GM18520 (cell line): ENCODE results near the gene TMEM45A.

ENCODE experiments used
- ATAC-seq: cut with Tn5 transposase; IDR thresholded peaks from one replicate; pipeline ENCODE4 v1.9.1; 2021; ENCODE audit not compliant: unreplicated experiment

The TMEM45A gene

DNA sequence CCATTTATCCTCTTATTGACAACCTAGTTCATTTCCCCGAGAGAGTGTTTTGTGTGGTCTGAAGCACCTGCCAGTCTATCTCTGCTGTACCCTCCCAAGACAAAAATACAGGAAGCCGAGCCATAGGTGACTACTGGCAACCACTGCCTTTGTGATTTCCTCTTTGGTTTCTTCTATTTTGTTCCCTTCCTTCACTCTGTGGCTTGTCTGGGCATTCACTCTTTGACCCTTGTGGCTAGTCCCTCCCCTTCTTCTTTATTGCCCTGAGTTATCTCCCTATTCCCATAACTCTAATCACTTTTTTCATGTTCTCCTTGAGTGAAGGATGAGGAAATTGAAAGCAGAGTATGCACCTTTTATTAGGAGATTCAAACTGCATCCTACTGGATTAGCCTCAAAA lies 116.9 kb downstream of the TMEM45A start, which contains the start of gene ADGRG7:
Gene ADGRG7, plus strand, starts transcription at position 297 of the 400 bp plus-strand sequence. CDS start 256 bp downstream, outside the sequence.
- ATAC-seq, result no peak

DNA sequence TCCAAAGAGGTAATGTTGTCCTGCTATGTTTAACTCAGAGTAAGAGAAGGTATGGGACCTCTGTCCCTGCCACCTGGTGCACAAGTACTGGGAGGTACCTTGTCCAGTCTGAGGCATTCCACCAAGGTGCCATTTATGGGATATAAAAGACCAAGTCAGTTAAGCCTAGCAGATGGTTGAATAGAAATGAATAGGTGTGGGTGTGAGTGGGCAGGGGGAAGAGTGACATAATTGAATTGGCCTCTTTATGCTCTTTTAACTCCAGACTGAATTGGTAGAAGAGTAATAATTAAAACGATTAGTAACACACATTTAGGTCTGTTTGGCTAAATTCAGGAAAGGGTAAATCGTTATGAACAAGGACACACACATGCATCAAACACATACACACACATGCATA lies 117.5 kb downstream of the TMEM45A start:
- ATAC-seq, result no peak

DNA sequence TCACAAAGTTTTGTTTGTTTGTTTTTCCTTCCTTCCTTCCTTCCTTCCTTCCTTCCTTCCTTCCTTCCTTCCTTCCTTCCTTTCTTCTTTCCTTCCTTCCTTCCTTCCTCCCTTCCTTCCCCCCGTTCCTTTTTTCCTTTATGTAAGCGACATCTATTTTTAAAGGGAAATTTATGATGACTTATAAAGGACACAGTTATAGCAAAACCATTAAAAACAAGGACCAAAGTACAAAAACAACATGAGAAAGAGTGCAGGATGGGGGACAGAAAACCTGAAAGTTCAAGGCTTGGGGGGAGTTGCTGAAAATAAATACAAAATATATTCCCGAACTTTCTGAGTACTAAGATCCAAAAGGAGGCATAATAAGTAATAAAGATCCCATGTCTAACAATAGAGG lies 118.8 kb downstream of the TMEM45A start:
- ATAC-seq, result no peak

DNA sequence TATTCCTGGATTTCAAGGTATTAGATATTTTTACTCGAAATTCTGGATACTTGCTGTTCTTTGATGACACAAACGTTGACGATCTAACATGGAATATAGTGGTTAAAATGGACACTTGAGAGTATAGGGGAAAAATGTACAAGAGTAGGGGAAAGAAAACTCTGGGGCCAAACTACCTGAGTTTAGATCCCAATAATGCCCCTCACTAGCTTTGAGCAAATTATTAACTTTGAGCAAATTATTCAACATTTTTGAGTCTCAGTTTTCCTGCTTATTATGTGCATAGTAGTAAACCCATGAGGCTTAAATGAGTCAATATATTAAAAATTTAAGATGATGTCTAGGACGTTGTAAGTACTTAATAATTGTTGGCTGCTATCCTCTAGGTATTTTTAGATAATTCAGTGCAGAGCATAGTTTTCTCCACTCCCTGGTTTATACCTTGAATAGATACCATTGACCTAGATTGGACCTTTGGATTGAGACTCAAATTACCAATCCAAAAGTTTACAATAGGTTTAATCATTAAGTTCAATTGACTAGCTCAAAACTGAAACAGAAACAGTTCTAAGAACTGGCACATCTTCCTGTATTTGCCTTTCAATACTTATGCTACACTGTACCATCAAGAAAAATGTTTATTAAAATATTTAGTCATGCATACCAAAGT lies 121.4 kb downstream of the TMEM45A start:
- no peak for ATAC-seq

DNA sequence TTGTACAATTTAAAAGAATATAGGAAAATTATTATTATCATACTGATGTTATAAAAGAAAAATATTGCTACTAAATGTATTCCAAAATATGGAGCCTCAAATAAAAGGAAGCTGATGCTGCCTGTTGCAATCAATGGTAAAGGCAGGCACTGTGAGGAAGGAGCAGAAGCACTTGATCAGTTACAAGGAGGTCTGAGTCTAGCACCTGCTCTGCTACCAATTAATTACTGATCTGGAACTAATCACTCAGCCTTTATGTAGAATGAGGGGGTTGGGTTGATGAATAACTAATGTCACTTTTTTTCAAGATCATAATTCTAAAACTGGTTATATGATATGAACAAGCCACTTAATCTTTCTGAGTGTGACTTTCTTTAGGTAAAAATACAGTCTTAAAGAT lies 122.5 kb downstream of the TMEM45A start:
- ATAC-seq, result no peak

DNA sequence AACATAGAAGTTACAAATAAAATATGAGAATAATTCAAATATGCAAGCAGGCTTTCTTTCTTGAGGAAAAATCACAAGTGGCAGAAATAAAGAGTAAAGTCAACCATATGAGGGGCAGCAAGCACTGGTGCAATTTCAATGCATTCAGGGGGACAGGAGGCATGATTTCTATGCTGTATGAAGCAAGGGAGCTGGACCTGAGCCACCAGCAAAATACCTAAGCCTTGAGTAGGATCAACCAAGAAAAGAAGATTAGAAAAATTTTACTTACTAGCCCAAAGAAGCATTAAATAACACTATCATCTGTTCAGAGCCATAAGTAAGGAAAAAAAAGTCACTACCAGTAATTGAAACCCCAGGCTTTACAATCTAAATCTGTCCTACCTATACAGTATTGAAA lies 123.3 kb downstream of the TMEM45A start:
- no peak for ATAC-seq

DNA sequence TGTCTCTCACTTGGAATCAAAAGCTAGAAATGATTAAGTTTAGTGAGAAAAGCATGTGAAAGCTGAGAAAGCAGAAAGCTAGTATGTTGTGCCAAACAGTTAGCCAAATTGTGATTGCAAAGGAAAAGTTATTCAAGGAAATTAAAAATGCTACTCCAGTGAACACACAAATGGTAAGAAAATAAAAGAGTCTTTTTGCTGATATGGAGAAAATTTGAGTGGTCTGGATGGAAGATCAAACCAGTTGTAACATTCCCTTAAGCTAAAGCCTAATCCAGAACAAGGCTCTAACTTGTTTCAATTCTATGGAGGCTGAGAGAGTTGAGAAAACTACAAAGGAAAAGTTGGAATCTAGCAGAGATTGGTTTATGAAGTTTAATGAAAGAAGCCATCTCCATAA lies 128.8 kb downstream of the TMEM45A start:
- ATAC-seq, result no peak
